Measurements from ENCODE around the gene GNAI2.

The GNAI2 gene

GRCh38 chr3:50299638-50299928 lies 63.6 kb downstream of the GNAI2 start:
- H3K27ac ChIP-seq, result peak overlapping the region; percentile 25 to 87 (median 67); a peak in 20 of 22 replicates
- peaks cover 24 to 46% (median 26%) of the 10 kb centered on the region in 10 experiments for H3K4me1 ChIP-seq
- no peak for TF ChIP-seq Cebpa-rat (IDR thresholded peaks at IDR 0.05)

GRCh38 chr3:50299929-50300680 lies 64.1 kb downstream of the GNAI2 start:
- no peak for TF ChIP-seq Cebpa-rat (IDR thresholded peaks at IDR 0.05)
- Histone ChIP-seq H3K4me3 (peak overlapping the region; percentile 51 to 84 (median 66)), H3K9me3 (replicated peaks in 1 of 11) (no peaks in the 10 kb centered on the region), H3K9ac (peak overlapping the region; percentile 72 to 87 (median 75)), H3K27me3 (no peaks in the 10 kb centered on the region), H3K36me3 (peaks cover 0 to 10% (median 0%) of the 10 kb centered on the region in 11 experiments; a peak in 2 of 22 replicates), H3K4me2 (peak overlapping the region; percentile 82 to 98 (median 92)), H3K4me1 (peaks cover 24 to 46% (median 26%) of the 10 kb centered on the region in 10 experiments), H4K20me1 (peaks cover 0 to 14% (median 0%) of the 10 kb centered on the region in 11 experiments; a peak in 5 of 22 replicates), H3K27ac (peak overlapping the region; percentile 25 to 87 (median 67); a peak in 20 of 22 replicates)

More at GRCh38 chr3:50299638-50299928, 63.6 kb downstream of the GNAI2 start:
- peak overlapping the region; percentile 51 to 84 (median 66) for H3K4me3 ChIP-seq
- H4K20me1 ChIP-seq, result peaks cover 0 to 14% (median 0%) of the 10 kb centered on the region in 11 experiments; a peak in 5 of 22 replicates
- no peaks in the 10 kb centered on the region for H3K27me3 ChIP-seq
- peak overlapping the region; percentile 82 to 98 (median 92) for H3K4me2 ChIP-seq
- H3K36me3 ChIP-seq, result peaks cover 0 to 10% (median 0%) of the 10 kb centered on the region in 11 experiments; a peak in 2 of 22 replicates
- H3K9me3 ChIP-seq (replicated peaks in 1 of 11), result no peaks in the 10 kb centered on the region
- H3K9ac ChIP-seq, result peak overlapping the region; percentile 72 to 87 (median 75)

DNA sequence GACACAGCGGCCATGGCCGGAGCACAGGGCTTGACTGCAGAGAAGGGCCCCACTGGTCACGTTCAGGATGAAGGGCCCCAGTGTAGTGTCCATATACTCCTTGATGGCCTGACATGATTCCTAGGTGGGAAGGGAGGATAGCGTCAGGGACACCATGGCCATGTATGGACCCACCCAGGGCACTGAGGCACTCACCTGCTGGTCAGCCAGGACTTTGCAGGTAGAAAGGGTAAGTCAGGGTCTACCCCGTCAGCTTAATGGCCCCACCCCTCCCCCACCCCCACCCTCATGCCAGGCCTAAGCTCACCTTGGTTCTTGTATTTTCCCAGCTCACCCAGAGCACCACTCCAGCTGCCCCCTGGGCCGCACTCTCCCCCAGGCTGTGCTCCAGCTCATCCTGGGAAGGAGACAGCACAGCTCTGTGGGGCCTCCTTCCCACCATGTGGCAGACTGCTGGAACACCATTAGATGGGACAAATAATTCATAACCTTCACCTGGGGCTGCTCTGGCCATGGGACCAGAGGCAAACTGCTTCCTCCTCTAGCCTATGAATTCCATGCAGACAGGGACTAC lies 64.8 kb downstream of the GNAI2 start:
- peak overlapping the region in 5 of 11 experiments; percentile 20 to 84 (median 74); a peak in 6 of 22 replicates for H3K9ac ChIP-seq
- peaks cover 0 to 10% (median 0%) of the 10 kb centered on the region in 11 experiments; a peak in 2 of 22 replicates for H3K36me3 ChIP-seq
- H4K20me1 ChIP-seq, result peaks cover 0 to 14% (median 0%) of the 10 kb centered on the region in 11 experiments; a peak in 5 of 22 replicates
- peak overlapping the region in 8 of 11 experiments; percentile 17 to 87 (median 68); a peak in 8 of 22 replicates for H3K27ac ChIP-seq
- TF ChIP-seq Cebpa-rat (IDR thresholded peaks at IDR 0.05), result no peak
- H3K4me3 ChIP-seq, result peak overlapping the region in 2 of 10 experiments; percentile 60 to 71; a peak in 2 of 20 replicates
- H3K9me3 ChIP-seq (replicated peaks in 1 of 11), result peaks cover 0 to 2% (median 0%) of the 10 kb centered on the region in 11 experiments; a peak in 1 of 22 replicates
- H3K27me3 ChIP-seq, result no peaks in the 10 kb centered on the region
- H3K4me2 ChIP-seq, result peak overlapping the region; percentile 82 to 98 (median 92); a peak in 19 of 22 replicates
- peaks cover 24 to 46% (median 26%) of the 10 kb centered on the region in 10 experiments for H3K4me1 ChIP-seq

DNA sequence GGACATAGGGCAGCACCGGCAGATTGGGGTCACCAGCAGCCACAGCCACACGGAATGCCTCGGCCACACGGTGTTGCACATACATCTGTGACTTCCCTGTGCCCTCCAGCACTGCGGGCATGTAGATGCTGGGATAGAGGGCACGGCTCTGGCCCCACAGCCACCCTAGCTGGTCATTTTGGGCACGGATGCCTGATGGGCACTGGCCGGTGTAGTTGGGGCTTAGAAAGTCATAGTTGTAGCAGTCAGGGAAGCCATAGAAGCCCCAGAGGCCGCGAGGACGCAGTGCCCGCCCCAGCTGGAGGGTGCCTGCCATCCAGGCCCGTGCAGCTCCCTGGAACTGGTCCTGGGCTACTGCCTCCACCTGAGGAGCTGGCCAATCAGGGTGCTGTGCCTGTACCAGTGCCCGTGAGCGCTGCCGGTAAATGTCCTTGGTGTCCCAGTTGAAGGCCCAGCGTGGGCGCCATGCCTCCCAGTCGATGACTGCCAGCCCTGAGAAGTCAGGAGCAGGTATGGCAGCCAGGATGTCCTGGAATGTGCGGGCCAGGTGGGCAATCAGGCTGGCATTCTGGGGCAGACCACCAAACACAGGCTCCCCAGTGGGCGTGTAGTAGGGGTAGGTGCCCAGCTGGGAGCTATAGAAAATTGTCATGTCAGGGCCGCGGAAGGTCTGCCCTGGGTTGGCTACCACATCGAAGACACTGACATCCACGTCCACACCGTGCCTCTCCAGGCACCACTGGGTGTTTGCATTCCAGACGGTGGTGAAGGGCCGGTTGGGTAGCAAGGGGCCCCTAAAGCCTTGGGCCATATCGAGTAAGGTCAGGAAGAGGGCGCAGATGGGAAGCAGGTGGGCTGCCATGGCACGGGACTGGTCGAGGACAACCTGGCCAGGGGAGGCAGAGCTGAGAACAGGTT lies 66.3 kb downstream of the GNAI2 start:
- Histone ChIP-seq H3K27me3 (no peaks in the 10 kb centered on the region), H3K36me3 (peaks cover 0 to 13% (median 0%) of the 10 kb centered on the region in 11 experiments; a peak in 7 of 22 replicates), H3K9ac (no peak overlapping the region; a peak in 1 of 22 replicates), H3K4me2 (no peak overlapping the region), H3K9me3 (replicated peaks in 1 of 11) (peaks cover 7 to 18% (median 14%) of the 10 kb centered on the region in 11 experiments; a peak in 20 of 22 replicates), H3K4me1 (peaks cover 24 to 40% (median 26%) of the 10 kb centered on the region in 10 experiments), H4K20me1 (peaks cover 0 to 13% (median 0%) of the 10 kb centered on the region in 11 experiments; a peak in 5 of 22 replicates), H3K4me3 (no peak overlapping the region), H3K27ac (no peak overlapping the region)
- TF ChIP-seq Cebpa-rat (IDR thresholded peaks at IDR 0.05), result no peak

- Histone ChIP-seq H3K27me3 (no peaks in the 10 kb centered on the region), H4K20me1 (peaks cover 0 to 5% (median 0%) of the 10 kb centered on the region in 11 experiments; a peak in 4 of 22 replicates), H3K36me3 (peaks cover 0 to 20% (median 6%) of the 10 kb centered on the region in 11 experiments; a peak in 11 of 22 replicates), H3K4me2 (no peak within 1 kb of the TSS), H3K4me1 (peaks cover 16 to 31% (median 19%) of the 10 kb centered on the region in 10 experiments), H3K9me3 (replicated peaks in 1 of 11) (peaks cover 15 to 26% (median 23%) of the 10 kb centered on the region in 11 experiments), H3K9ac (peak within 1 kb of the TSS in 2 of 11 experiments; percentile 5 to 29; a peak in 1 of 22 replicates), H3K27ac (no peak within 1 kb of the TSS), H3K4me3 (no peak within 1 kb of the TSS)
- TF ChIP-seq Cebpa-rat (IDR thresholded peaks at IDR 0.05), result no peak
Measured at GRCh38 chr3:50303013-50303815, 67.2 kb downstream of the GNAI2 start, which contains the start of gene HYAL1. HYAL1 (minus strand) TSS chr3:50303574; CDS start chr3:50302956, 618 bp downstream.

DNA sequence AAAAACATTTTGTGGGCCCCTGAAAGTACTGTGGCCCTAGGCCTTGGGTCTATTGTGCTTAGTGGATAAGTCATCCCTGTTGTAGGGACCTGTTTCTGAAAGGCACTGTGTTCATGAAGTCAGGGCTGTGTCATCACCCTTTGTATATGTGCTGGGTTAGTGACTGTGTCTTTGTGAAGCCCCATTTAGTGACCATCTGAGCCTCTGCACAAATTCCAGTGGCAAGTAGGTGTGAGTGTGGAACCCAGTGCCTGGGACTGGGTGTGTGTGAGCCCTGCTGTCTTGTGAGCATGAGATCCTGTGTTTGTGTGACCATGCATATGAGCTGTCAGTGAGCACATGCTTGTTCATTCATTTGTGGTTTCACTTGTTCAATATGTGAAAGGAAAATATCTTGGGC lies 68.6 kb downstream of the GNAI2 start:
- Histone ChIP-seq H3K4me3 (no peak overlapping the region), H3K27ac (no peak overlapping the region), H3K4me2 (no peak overlapping the region), H3K9ac (no peak overlapping the region), H3K9me3 (replicated peaks in 1 of 11) (peaks cover 29 to 40% (median 37%) of the 10 kb centered on the region in 11 experiments), H3K27me3 (no peaks in the 10 kb centered on the region), H4K20me1 (no peaks in the 10 kb centered on the region), H3K36me3 (peaks cover 0 to 32% (median 19%) of the 10 kb centered on the region in 11 experiments; a peak in 18 of 22 replicates), H3K4me1 (peaks cover 10 to 25% (median 13%) of the 10 kb centered on the region in 10 experiments)
- TF ChIP-seq Cebpa-rat (IDR thresholded peaks at IDR 0.05), result no peak
